Anterior cingulate cortex (tissue), 58 donors: ENCODE results near the gene TAGAP.
A peak's percentile ranks its signal among the peaks of the same experiment; 100 is the strongest.

Experiments
- DNase-seq, 58 donors: peaks; one replicate each; lab custom pipeline; 2025; lab: John Stamatoyannopoulos, UW

Gene TAGAP

DNA sequence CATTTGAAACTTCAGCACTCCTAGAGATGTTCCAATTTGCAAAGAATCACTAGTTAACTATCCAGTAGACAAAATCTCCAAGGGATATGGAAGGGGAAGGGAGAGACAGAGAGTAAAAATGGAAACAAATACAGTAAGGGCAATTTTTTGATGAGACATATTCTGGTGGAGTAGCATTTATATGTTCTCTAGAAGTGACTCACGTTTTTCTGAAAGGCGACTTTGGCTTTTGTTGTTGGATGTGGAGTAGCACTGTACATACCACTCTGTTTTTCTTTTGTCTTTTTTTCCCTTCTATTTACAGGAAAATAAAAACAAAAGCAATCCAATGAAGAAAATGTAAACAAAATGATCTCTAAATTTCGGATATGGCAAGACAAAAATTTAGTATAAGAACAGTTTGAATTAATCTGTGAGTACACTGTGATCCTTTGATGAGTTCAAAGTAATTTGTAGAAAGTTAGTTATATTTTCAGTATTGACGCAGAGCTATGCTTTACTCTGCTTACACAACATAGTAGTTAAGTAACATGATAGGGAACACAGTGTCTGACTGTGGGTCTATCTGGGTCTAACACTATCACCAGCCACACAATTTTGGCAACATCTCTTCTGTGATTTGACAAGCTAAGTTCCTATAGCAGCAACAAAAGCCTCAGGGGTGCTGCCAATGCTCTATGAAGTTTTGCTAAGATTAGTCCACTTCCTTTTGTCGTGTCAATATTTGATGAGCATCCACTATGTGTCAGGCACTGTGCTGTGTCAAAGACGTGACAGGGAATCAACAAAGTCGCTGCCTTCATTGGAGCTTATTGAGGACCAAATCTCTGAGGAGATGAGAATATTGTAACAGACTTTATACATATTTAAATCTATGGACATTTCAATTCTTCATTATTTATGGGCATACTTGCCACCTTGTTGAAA is 27.3 kb upstream of the TAGAP start:
- no peak for DNase-seq

DNA sequence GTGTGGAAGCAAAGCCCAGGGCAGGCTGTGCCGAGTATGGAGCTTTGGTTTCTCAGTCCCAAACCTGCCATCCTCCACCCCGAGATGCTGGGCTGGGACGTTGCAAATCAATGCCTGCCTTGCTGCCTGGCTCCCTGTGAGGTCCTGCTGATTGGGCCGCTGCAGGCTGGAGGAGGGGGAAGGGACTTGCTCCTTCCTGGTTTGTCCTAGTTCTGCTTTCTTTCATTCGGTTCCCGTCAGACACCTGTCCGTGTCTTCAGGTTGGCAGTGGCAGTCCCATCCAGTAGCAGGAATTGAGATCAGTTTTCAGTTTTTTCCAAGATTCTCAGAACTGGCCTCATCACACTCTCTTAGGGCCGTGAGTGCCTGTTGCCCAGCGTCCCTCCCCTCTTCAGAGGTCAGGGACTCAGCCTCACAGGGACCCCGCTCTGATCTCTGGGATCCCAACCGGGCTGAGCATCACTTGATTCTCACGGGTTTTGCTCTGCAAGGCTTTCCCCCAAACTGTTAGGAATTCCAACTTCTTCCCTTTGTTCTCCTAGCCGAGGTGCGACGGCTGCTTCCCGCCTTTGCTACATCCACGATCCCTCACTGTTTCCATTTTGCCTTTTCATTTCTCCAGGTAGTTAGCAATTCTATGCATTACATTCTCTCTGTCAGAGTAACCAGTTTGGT is 24.2 kb upstream of the TAGAP start:
- no peak for DNase-seq

DNA sequence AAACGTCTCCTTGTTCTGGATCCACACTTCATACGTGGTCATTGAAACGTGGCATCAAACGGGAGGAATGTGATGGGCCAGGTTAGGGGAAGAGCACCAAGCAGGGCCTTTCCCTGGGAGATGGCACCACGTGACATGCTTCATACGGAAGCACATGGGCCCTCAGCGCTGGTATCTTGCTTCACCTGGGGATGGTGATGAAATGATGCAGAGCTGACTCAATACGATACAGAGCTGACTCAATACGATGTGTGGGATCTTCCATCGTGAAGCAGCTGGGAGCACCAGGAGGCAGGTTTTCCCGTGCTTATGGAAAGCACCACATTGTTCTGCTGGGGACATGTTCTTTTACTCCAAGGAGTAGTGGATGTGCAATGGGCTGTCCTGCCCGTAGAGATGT is 22.5 kb upstream of the TAGAP start:
- DNase-seq, result no peak

DNA sequence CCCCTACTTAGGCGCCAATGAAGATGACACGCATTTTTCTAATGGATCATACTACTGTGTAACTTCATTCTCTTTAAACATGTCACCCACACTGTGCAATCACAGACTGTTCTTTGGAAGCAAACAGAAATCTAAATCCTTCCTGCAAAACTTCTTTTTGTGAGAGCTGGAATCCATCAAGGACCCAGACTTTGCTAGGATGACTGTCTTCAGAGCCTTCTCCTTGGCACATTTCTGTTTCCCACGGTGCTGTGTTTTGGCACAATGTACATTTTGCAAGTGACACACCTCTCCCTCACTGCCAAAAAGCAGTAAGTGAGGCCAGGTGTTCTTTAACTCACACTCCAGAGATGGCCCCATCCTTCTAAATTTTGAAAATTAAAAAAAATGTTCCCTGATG is 21.7 kb upstream of the TAGAP start:
- no peak for DNase-seq

DNA sequence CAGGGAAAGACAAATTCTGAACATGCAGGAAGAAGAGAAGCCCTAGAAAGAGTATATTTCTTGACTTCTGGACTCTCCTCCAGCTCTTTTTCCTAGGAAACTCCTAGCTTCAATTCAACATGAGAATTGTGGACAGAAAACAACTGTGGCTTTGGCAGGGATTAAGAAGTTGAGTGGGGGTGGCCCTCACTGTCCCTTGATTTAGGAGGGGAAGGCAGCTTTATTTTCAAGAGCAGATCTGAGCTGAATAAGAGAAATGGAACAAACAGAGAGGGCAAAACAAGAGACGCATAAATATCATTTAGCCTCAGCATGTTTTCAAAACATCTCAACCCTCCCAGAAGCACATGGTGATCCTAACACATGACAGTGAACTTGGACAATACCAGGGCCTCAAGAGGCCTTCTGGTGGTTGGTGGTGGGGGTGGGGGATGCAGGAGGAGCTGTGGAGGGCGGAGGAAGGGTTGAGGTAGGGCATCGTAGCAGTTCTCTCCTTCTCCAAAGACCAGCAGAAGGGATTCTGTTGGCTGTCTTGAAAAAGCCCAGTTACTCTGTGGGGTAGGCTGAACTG is 21.1 kb upstream of the TAGAP start:
- DNase-seq, result no peak

DNA sequence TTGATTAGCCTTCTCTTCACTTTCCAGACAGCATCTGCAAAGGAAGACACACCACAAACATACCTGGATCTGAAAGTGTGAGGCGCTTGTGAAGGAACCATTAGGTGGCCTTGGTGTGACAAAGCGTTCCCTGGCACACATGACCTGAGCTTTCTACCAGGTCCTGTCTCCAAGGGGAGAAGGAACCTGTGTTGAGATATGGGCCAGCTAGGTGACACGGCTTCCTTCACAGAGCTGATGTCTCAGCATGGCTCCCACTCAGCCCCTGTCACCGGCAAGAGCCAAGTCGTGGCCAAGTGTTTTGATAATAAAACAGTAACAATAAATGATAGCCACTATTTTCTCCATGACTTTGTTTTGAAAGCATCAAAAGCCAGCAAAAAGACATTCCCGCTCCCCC is 20.3 kb upstream of the TAGAP start:
- no peak for DNase-seq

DNA sequence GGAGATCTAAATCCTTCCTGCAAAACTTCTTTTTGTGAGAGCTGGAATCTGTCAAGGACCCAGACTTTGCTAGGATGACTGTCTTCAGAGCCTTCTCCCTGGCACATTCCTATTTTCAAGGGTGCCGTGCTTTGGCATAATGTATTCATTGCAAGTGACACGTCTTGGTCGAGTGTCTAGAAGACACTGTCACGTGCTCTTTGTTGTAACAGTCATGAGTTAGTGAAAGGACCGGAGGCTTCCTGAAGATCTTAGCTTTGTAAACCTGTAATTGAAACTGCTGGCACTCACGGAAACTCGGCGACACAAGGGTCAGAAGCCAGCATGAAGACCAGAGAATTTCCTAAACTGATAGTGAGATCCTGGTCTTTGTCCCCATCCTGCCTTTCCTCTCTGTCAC is 19.7 kb upstream of the TAGAP start:
- no peak for DNase-seq

DNA sequence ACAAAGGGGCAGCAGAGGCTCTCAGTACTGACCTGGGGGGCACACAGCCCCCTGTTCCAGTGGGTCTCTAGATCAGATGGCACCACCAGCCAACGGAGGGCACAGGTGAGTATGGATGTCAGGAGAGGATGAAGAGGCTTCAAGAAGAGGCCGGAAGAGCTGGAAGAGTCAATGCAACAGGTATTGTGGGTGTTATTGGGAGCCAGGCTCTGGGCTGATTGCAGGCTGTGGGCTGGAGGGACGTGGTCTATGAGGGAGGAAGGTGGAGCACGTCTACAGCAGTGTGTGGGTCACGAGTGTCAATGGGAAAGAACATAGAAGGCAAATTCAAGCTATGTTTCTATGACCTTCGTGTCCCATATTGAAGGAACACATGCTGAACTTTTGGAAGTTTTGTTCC is 18.8 kb upstream of the TAGAP start:
- DNase-seq, result no peak

DNA sequence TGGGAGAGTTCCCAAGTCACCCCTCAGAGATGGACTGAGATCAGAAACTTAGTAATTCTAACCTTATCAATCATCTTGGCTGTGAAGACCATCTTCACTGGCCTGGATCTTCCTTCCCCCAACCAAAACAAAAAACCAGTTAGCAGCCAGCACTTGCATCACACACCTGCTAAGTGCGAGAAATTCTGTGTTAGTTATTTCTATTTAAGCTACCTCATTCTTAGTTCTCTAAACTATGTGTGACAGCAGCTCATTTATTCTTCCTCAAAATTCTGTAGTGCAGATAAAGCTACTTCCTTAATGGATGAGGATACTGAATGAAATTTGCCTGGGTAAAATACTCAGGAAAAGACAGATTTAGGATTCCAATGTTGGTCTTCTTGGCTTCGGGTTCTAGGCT is 18.2 kb upstream of the TAGAP start:
- no peak for DNase-seq

DNA sequence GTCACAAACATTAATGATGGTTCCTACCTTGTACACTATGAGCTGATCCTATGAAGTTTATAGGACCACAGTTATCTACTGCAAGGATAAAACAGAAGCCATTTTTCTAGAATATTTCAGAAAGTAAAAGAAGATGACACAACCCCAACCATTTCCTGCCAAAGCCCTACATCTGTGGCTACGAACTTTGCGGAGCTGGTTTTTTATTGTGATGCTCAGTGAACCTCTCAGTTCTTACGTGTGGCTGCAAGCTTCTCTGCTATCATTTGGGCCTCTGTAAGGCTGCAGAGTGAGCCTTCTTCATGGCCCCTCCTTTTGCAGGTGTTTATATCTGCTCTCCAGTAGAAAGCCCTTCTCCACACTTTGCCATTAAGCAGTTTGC is 17.8 kb upstream of the TAGAP start:
- no peak for DNase-seq

DNA sequence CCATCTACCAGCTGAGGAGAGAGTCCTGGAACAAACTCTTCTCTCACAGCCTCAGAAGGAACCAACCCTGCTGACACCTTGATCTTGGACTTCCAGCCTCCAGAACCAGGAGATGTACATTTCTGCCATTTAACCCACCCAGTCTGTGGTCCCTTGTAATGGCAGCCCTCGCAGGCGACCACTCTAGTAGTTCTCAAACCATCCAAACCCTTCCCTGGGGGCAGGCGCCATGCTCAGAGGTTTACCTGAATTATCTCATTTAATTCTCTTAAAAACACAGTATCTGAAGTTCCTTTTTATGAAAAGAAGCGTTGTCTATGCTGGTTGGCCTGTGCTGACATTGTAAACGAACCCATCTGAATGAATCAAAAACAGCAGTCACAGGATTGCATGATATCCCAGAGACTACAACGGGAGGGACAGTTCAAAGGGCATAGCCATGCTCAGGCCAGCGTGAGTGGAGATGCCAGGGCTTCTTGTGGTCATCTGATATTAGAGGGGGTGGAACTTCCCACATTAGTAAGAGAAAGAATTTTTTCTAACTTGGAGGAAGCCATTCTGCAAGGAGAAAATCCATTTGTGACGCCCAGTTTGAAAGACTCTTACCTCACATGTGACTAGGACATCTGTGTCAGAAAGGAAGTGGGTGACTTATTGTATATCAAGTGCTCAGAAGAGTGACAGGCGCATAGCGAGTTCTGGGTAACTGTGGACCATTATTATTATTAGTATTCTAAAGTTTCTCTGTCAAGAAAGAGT is 17.2 kb upstream of the TAGAP start:
- DNase-seq, result no peak

DNA sequence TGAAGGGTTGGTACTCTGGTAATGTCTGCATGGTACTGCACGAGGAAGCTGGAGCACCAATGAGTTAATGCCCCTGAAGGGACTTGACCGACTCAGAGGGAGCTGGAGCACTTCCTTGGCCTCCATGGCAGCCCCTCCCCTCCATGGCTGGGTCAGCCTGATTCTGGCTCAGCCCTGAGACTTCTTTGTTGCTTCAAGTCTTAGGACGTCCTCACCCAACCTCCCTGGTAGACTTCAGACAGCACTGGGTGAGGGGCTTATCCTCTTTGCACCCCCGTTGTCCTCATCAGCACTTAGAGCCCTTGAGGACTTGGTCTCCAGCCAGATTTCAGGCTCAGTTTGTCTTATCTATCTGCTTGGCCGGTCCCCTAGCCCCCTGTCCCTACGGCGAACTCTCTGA is 16.4 kb upstream of the TAGAP start:
- DNase-seq, result no peak

DNA sequence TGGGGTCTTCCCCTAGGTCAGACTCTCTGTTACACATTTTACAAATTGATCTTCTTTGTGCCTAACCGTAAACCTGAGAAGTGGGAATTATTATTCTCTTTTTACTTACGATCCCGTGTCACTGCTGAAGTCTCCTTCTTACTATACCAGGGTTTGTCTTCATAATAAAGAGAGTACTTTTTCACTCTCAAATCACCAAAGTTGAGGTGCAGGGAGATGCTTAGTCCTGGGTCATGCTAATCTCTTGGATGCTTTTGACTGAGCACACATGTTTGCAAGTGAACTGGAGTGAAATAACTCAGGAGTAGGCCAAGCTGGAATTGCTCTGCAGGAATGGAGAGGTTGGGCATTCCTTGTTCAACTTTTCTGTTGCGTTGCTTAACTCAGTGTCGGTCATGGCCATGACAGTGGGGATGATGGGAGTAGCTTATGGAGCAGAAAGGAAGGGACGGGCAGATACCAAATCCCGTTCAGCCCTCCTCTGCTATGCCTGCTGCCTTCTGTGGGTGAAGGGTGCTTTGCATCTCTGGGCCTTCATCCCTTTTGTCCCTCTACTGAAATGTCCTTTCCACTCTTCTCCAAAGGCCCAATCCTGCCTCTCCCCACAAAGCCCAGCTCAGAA is 15.2 kb upstream of the TAGAP start:
- DNase-seq, result no peak

DNA sequence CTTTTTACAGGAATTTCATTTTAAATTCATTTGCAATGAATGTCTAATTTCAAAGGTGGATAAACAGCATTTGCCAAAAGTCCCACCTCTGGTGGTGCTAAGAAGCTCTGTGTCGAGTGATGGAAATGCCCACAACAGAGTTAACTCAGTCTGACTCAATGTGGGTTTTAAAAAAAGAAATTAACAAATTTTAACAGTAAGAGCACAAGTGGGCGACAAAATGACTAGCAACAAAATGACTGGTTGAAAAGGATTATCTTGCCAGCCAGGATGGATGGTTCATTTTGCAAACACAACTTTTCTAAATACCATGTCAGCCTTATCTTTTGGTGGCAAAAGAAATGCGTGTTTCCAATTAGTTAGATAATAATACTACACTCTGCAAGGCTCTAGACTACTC is 14.3 kb upstream of the TAGAP start:
- DNase-seq, result no peak

DNA sequence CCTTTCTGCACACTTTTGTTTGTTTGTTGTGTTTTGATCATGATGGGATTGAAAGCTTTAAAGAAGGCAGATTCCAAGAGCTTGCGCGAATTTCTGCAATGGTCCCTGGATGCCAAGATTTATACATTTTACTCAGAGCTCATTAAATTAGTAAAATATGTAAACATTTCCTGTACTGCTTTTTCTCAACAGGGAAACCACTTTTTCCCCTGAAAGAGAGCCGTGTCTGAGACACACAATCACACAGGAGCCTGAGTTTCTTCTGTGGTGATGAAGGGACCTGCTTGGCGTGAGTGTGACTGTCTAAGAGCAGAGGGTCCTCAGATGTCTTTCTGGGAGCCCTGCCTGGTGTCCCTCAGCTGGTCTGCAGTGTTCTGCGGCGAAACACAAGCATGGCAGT is 12.1 kb upstream of the TAGAP start:
- no peak for DNase-seq

DNA sequence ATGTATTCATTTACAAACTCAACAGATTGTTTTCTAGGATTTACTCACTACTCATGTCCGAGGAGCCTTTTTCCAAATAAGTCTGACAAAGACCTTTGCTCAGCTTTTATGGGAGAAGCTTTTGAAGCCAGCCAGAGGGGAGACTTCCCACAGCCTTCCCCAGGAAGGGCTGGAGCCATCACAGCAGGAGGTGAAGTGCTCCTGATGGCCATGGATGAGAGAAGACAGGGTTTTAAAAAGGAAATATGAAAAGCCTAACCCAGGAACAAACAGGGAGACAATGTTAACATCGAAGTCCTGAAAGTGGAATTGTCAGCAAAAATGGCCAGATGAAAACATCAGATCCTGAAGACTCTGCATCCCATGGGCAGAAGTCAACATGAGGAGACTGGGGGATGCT is 11.6 kb upstream of the TAGAP start:
- no peak for DNase-seq

DNA sequence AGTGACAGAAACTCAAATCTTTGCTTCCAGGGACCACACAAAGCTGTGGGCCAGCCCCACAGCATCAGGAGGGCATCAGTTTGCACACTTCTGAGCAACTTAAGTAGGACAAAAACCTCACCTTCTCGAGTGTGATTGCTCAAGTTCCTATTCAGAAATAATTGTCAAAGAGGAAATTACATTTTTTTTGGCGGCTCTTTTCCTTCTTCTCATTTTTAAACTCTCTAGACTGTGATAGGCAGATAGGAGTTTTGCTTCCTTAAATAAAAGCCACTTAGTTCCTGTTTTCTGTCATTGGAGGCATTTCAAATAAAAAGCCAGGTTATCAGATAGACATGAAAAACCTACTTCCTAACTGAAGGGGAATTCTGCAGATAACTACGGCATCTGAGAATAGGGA is 11.2 kb upstream of the TAGAP start:
- DNase-seq, result peak in 1 of 58 donors; percentile 7

DNA sequence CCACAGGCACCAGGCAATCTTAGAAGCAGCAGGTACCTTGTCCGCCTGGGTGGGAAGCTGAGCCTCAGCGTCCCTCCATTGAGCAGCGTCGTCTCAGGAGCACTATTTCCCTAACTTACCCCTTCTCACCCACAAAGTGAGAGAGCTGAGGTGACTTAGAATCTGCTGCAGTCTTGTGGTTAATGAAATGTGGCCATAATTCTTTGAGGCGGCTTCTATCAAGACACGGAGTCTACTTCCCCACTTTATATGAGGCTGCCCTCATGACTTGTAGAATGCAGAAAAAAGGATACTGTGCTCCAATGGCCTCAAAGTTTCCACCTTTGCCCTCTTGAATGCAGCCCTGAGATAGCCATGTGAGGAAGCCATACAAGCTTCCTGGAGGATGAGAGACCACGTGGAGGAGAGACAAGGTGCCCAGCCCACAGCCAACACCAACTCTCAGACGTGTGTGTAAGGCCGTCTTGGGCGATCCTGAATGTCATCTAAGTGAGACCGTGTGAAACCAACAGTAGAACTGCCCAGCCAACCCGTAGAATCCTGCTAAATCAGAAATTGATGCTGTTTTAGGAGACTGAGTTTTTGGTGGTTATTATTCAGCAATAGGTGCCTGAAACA is 9.1 kb upstream of the TAGAP start:
- DNase-seq, result no peak

DNA sequence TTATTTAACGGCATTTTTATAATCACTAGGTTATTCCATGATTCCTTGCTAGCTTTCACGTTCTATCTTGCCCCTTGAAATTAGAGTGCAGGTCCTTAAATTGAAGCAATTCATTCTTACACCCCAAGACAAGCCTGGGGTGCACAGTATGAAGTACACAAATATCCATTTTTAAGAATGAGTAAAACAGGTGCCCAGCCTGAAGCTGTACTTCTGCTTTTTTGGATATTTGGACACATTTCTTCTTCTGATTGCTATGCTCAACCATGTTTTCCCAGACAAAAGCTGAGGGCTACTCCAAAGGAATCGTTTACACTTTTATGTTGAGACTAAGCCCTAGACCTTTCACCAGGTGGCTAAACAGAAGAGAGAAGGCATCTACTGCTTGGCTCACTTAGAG is 7.9 kb upstream of the TAGAP start:
- no peak for DNase-seq
